ENCODE measurements around the gene ADCY10. TPM values are rescaled to one million over a fixed set of nuclear protein-coding genes. Genes with fewer than 3 reads are reported as not detected.
A peak's percentile ranks its signal among the peaks of the same experiment; 100 is the strongest.

ADCY10 gene
- total and polyA plus RNA-seq, 12 donors = 0.07 to 0.61 (median 0.24) TPM; not detected in 2

DNA sequence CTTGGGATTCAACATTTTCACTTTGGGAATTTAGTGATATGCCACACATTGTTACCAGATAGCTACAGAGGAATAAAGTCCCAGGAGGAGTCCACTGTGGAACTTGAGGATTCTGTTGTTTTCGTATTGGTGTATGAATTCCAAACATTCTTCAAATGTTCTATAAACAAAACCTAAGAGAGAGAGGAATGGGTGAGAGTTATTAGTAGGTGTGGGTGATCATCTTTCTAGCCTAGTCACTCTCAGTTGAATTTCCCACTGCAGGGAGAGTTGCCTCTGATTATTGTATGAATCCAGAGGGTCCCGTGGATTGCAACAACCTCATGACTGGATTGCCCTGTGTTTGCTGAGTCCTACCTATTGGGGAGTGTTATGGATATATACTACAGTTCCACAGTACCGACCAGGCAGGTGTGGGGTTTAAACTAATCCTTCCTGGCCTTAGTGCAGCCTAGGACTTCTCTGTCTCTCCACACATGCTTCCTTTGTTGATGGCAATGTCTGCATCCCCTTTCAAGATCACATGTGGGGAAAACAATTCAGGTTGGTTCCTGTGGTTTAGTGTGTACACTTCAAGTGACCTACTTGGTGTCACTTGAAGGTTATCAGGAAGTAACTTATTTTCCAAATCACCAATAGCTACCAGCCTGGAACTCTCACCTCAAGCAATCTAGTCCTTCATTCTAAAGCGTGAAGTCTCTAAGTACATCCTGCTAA, 91.8 kb downstream of the ADCY10 start:
- Histone ChIP-seq H3K4me3 (no peak overlapping the region), H3K27ac (no peak overlapping the region), H3K36me3 (replicated peaks in 1 of 2) (no peaks in the 10 kb centered on the region), H3K9me3 (replicated peaks in 1 of 3) (no peaks in the 10 kb centered on the region), H3K4me1 (replicated peaks in 1 of 2) (no peaks in the 10 kb centered on the region), H3K27me3 (no peaks in the 10 kb centered on the region)
- intact Hi-C loops (cut with DNase I) = no loop called here
- TF ChIP-seq POLR2A (IDR thresholded peaks at IDR 0.05) = no peak
- TF ChIP-seq, protein P1, sequence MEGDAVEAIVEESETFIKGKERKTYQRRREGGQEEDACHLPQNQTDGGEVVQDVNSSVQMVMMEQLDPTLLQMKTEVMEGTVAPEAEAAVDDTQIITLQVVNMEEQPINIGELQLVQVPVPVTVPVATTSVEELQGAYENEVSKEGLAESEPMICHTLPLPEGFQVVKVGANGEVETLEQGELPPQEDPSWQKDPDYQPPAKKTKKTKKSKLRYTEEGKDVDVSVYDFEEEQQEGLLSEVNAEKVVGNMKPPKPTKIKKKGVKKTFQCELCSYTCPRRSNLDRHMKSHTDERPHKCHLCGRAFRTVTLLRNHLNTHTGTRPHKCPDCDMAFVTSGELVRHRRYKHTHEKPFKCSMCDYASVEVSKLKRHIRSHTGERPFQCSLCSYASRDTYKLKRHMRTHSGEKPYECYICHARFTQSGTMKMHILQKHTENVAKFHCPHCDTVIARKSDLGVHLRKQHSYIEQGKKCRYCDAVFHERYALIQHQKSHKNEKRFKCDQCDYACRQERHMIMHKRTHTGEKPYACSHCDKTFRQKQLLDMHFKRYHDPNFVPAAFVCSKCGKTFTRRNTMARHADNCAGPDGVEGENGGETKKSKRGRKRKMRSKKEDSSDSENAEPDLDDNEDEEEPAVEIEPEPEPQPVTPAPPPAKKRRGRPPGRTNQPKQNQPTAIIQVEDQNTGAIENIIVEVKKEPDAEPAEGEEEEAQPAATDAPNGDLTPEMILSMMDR (IDR thresholded peaks at IDR 0.05) = no peak
- WGBS, 4 donors = 82 to 90% (median 87%) methylated on average over 4 of the region's 4 CpGs
- DNase-seq = no peak

DNA sequence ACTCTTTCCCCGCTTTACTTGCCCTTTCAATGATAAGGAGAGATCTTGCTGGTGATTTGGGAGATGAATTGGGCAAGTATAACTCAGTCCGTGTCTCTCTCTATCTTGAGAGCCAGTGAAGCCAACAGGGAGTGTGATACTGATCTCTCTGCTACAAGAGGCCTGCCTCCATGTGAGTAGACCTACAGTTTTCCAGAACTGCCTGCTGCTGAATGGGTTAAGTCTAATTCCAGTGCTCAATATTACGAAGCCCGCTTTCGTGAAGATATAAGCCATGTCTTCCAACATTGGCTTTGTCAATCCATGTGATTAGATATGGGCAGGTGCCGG, 92.6 kb downstream of the ADCY10 start:
- WGBS, 4 donors = 92 to 94% (median 93%) methylated on average over 6 of the region's 6 CpGs
- no peak overlapping the region for H3K27ac ChIP-seq
- TF ChIP-seq, protein P1 (IDR thresholded peaks at IDR 0.05) = no peak
- no peak for TF ChIP-seq POLR2A (IDR thresholded peaks at IDR 0.05)

DNA sequence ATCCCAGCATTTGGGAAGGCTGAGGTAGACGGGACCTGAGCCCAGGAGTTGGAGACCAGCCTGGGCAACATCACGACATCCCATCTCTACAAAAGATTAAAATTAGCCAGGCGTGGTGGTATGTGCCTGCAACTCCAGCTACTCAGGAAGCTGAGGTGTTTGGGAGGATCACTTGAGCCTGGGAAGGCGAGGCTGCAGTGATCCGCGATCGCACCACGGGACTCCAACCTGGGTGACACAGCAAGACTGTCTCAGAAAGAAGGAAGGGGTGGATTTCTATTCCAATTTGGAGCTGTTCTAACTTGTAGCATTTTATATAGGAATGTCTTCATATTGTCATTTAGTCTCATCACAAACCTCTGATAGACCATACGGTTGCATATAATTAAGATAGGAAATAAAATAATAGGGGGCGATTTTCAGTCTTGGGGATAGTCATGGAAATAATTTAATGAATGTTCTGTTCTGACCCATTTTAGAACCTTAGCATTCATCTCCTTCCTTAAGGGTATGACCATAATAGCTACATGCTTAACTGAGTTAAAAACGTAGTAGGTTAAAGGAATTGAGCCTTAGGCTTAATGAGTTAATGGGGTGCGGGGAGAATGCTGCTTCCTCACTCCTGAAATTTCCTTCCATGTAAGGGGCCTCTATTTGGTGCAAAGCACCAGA, 93.1 kb downstream of the ADCY10 start:
- H3K4me3 ChIP-seq = no peak overlapping the region
- 90 to 95% (median 92%) methylated on average over 12 of the region's 12 CpGs for WGBS, 4 donors

More for the DNA sequence above, 92.6 kb downstream of the ADCY10 start:
- Histone ChIP-seq H3K4me3 (no peak overlapping the region), H3K36me3 (replicated peaks in 1 of 2) (no peaks in the 10 kb centered on the region), H3K9me3 (replicated peaks in 1 of 3) (no peaks in the 10 kb centered on the region), H3K27me3 (no peaks in the 10 kb centered on the region), H3K4me1 (replicated peaks in 1 of 2) (no peaks in the 10 kb centered on the region)
- no peak for DNase-seq
- intact Hi-C loops (cut with DNase I) = no loop called here

More for the DNA sequence above, 93.1 kb downstream of the ADCY10 start:
- no peaks in the 10 kb centered on the region for H3K36me3 ChIP-seq (replicated peaks in 1 of 2)
- H3K9me3 ChIP-seq (replicated peaks in 1 of 3) = no peaks in the 10 kb centered on the region
- no peaks in the 10 kb centered on the region for H3K4me1 ChIP-seq (replicated peaks in 1 of 2)
- H3K27ac ChIP-seq = peak overlapping the region in 3 of 5 donors; percentile 76 to 89 (median 88)
- intact Hi-C loops (cut with DNase I) = no loop called here
- no peak for DNase-seq
- TF ChIP-seq, protein P1 (IDR thresholded peaks at IDR 0.05) = no peak
- TF ChIP-seq POLR2A (IDR thresholded peaks at IDR 0.05) = no peak
- no peaks in the 10 kb centered on the region for H3K27me3 ChIP-seq

Measured in adrenal gland (tissue), 12 donors.